Measurements from ENCODE around the gene SLC35G2. TPM values are rescaled to one million over a fixed set of nuclear protein-coding genes. Genes with fewer than 3 reads are reported as not detected.
"Not testable (repeated sequence)": the region's sequence is repeated elsewhere in the genome, so short reads cannot be mapped to it uniquely, and the experiment has no call there.

The SLC35G2 gene
- polyA plus RNA-seq, 2 of the 4 experiments (the other 2 are of a cell fraction): 17.2 to 34.8 TPM

DNA sequence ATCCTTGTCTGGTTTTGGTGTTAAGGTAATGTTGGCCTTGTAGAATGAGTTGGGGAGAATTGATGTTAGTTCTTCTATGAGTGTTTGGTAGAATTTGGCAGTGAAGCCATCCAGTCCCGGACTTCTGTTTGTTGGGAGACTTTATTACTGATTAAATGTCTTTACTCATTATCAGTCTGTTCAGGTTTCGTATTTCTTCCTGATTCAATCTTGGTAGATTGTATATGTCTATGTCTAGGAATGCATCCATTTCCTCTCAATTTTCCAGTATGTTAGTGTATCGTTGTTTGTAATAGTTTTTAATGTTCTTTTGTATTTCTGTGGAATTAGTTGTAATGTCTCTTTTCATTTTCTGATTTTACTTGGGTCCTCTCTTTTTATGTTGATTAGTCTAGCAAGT lies 82.5 kb downstream of the SLC35G2 start:
- no peak overlapping the region for H3K4me3 ChIP-seq
- H3K4me2 ChIP-seq: no peak overlapping the region
- peaks cover 12% of the 10 kb centered on the region for H3K9me3 ChIP-seq
- TF ChIP-seq BHLHE40 (IDR thresholded peaks at IDR 0.05; ENCODE audit: low read depth, low read length): no peak
- TF ChIP-seq RNF2 (IDR thresholded peaks at IDR 0.05; ENCODE audit: borderline replicate concordance, low read depth): no peak
- TF ChIP-seq CTCF (IDR thresholded peaks at IDR 0.05): no peak
- TF ChIP-seq ZNF302 (CRISPR knock-in tag; IDR thresholded peaks at IDR 0.05): no peak
- no peak for TF ChIP-seq HDAC2 (IDR thresholded peaks at IDR 0.05)
- 86% methylated on average over 3 of the region's 3 CpGs for WGBS (ENCODE audit: missing lambda C conversion rate)
- no peaks in the 10 kb centered on the region for H3K4me1 ChIP-seq
- no peak for FAIRE-seq
- no peak overlapping the region for H3K27ac ChIP-seq
- DNase-seq (ENCODE audit: low read depth in 1 of 2, low spot score in 1 of 2): no peak
- no peak for ATAC-seq
- CTCF ChIA-PET: no interaction called here
- POLR2A ChIA-PET: no interaction called here

- H3K4me2 ChIP-seq; POLR2A ChIA-PET; CTCF ChIA-PET; H3K4me1 ChIP-seq; H3K4me3 ChIP-seq; H3K27ac ChIP-seq; FAIRE-seq; DNase-seq (ENCODE audit: low read depth in 1 of 2, low spot score in 1 of 2); ATAC-seq: not testable (repeated sequence)
- WGBS (ENCODE audit: missing lambda C conversion rate): 100% methylated on average over 1 of the region's 1 CpG
- peaks cover 12% of the 10 kb centered on the region for H3K9me3 ChIP-seq
Observed at GRCh38 chr3:136902530-136902929, 83.6 kb downstream of the SLC35G2 start.

DNA sequence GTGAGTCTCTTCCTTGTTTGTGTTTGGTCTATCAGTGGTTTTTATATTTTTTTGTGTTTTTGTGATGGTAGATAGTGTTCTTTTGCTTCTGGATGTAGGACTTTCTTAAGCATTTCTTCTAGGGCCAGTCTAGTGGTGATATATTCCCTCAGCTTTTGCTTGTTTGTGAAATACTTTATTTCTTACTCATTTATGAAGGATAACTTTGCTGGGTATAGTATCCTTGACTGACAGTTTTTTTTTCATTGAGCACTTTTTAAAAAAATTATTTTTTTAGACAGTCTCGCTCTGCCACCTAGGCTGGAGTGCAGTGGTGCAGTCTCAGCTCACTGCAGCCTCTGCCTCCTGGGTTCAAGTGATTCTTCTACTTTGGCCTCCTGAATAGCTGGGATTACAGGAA lies 85.0 kb downstream of the SLC35G2 start:
- no peak overlapping the region for H3K4me2 ChIP-seq
- TF ChIP-seq CEBPB (IDR thresholded peaks at IDR 0.05) (no peak), EHMT2 (IDR thresholded peaks at IDR 0.05; ENCODE audit: low read depth) (no peak), CBX2 (IDR thresholded peaks at IDR 0.05; ENCODE audit: borderline replicate concordance, low read depth) (no peak), NPAS2 (CRISPR knock-in tag; IDR thresholded peaks at IDR 0.05; ENCODE audit: borderline replicate concordance) (no peak)
- TF ChIP-seq, protein P1, sequence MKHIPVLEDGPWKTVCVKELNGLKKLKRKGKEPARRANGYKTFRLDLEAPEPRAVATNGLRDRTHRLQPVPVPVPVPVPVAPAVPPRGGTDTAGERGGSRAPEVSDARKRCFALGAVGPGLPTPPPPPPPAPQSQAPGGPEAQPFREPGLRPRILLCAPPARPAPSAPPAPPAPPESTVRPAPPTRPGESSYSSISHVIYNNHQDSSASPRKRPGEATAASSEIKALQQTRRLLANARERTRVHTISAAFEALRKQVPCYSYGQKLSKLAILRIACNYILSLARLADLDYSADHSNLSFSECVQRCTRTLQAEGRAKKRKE (CRISPR knock-in tag; IDR thresholded peaks at IDR 0.05; ENCODE audit: low read depth): no peak
- TF ChIP-seq, protein P2, sequence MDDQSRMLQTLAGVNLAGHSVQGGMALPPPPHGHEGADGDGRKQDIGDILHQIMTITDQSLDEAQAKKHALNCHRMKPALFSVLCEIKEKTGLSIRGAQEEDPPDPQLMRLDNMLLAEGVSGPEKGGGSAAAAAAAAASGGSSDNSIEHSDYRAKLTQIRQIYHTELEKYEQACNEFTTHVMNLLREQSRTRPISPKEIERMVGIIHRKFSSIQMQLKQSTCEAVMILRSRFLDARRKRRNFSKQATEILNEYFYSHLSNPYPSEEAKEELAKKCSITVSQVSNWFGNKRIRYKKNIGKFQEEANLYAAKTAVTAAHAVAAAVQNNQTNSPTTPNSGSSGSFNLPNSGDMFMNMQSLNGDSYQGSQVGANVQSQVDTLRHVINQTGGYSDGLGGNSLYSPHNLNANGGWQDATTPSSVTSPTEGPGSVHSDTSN (IDR thresholded peaks at IDR 0.05): no peak
- no peak overlapping the region for H3K27ac ChIP-seq
- FAIRE-seq: no peak
- CTCF ChIA-PET: no interaction called here
- 0% methylated on average over 1 of the region's 1 CpG for WGBS (ENCODE audit: missing lambda C conversion rate)
- ATAC-seq: no peak
- no peaks in the 10 kb centered on the region for H3K4me1 ChIP-seq
- H3K9me3 ChIP-seq: peaks cover 12% of the 10 kb centered on the region
- H3K4me3 ChIP-seq: no peak overlapping the region
- POLR2A ChIA-PET: no interaction called here
- DNase-seq (ENCODE audit: low read depth in 1 of 2, low spot score in 1 of 2): no peak

DNA sequence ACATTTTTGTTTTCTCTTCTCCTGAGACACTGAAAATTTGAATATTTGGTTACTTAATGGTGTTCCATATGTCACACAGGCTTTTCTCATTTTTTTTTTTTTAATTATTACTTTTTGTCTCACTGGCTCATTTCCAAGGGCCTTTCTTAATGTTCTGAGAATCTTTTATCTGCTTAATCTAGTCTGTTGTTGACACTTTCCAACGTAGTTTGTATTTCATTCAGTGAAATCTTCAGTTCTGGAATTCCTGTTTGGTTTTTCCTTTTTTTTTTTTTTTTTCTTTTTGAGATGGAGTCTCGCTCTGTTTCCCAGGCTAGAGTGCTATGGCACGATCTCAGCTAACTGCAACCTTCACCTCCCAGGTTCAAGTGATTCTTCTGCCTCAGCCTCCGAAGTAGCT lies 85.8 kb downstream of the SLC35G2 start:
- WGBS (ENCODE audit: missing lambda C conversion rate): 76% methylated on average over 4 of the region's 4 CpGs
- H3K9me3 ChIP-seq: peaks cover 12% of the 10 kb centered on the region
- FAIRE-seq (no peak), ATAC-seq (no peak), DNase-seq (ENCODE audit: low read depth in 1 of 2, low spot score in 1 of 2) (no peak)
- POLR2A ChIA-PET: no interaction called here
- CTCF ChIA-PET: no interaction called here
- no peak overlapping the region for H3K4me3 ChIP-seq
- H3K4me2 ChIP-seq: no peak overlapping the region
- no peaks in the 10 kb centered on the region for H3K4me1 ChIP-seq
- H3K27ac ChIP-seq: no peak overlapping the region
- TF ChIP-seq JUN (IDR thresholded peaks at IDR 0.05): no peak
- no peak for TF ChIP-seq TFCP2L1 (CRISPR knock-in tag; IDR thresholded peaks at IDR 0.05)
- no peak for TF ChIP-seq RNF2 (IDR thresholded peaks at IDR 0.05; ENCODE audit: borderline replicate concordance, low read depth)
- TF ChIP-seq, protein P3, sequence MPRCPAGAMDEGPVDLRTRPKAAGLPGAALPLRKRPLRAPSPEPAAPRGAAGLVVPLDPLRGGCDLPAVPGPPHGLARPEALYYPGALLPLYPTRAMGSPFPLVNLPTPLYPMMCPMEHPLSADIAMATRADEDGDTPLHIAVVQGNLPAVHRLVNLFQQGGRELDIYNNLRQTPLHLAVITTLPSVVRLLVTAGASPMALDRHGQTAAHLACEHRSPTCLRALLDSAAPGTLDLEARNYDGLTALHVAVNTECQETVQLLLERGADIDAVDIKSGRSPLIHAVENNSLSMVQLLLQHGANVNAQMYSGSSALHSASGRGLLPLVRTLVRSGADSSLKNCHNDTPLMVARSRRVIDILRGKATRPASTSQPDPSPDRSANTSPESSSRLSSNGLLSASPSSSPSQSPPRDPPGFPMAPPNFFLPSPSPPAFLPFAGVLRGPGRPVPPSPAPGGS (IDR thresholded peaks at IDR 0.05): no peak
- TF ChIP-seq, protein P4, sequence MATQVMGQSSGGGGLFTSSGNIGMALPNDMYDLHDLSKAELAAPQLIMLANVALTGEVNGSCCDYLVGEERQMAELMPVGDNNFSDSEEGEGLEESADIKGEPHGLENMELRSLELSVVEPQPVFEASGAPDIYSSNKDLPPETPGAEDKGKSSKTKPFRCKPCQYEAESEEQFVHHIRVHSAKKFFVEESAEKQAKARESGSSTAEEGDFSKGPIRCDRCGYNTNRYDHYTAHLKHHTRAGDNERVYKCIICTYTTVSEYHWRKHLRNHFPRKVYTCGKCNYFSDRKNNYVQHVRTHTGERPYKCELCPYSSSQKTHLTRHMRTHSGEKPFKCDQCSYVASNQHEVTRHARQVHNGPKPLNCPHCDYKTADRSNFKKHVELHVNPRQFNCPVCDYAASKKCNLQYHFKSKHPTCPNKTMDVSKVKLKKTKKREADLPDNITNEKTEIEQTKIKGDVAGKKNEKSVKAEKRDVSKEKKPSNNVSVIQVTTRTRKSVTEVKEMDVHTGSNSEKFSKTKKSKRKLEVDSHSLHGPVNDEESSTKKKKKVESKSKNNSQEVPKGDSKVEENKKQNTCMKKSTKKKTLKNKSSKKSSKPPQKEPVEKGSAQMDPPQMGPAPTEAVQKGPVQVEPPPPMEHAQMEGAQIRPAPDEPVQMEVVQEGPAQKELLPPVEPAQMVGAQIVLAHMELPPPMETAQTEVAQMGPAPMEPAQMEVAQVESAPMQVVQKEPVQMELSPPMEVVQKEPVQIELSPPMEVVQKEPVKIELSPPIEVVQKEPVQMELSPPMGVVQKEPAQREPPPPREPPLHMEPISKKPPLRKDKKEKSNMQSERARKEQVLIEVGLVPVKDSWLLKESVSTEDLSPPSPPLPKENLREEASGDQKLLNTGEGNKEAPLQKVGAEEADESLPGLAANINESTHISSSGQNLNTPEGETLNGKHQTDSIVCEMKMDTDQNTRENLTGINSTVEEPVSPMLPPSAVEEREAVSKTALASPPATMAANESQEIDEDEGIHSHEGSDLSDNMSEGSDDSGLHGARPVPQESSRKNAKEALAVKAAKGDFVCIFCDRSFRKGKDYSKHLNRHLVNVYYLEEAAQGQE (IDR thresholded peaks at IDR 0.05): no peak
- TF ChIP-seq CBX8 (IDR thresholded peaks at IDR 0.05): no peak
- no peak for TF ChIP-seq USF2 (IDR thresholded peaks at IDR 0.05)
- TF ChIP-seq KDM5A (IDR thresholded peaks at IDR 0.05): no peak
- no peak for TF ChIP-seq CHD2 (IDR thresholded peaks at IDR 0.05; ENCODE audit: low read length, partially characterized antibody)
- no peak for TF ChIP-seq CEBPB (IDR thresholded peaks at IDR 0.05)
- TF ChIP-seq KDM1A (IDR thresholded peaks at IDR 0.05; ENCODE audit: low read depth): no peak
- no peak for TF ChIP-seq EHF (CRISPR knock-in tag; IDR thresholded peaks at IDR 0.05)
